Trophoblast cell (in vitro differentiated cells and primary cell): ENCODE results near the gene FBXO10.

Experiments
- DNase-seq, 2 donors: peaks; one replicate each; pipeline ENCODE4 v3.0.0-alpha.2; 2016
- H2AFZ ChIP-seq: 2 replicates; pipeline ENCODE4 v1.6.1; 2013; ENCODE audit warnings: low read length, moderate library complexity, mild to moderate bottlenecking; ENCODE audit not compliant: insufficient read depth, poor library complexity
- H2AK5ac ChIP-seq: 2 replicates; pipeline ENCODE4 v1.6.1; 2013; ENCODE audit warnings: mild to moderate bottlenecking, low read length
- H2BK120ac ChIP-seq: 2 replicates; pipeline ENCODE4 v1.6.1; 2013; ENCODE audit warnings: low read length, mild to moderate bottlenecking, moderate library complexity; ENCODE audit not compliant: insufficient read depth, poor library complexity
- H2BK12ac ChIP-seq: 2 replicates; pipeline ENCODE4 v1.6.1; 2013; ENCODE audit warnings: mild to moderate bottlenecking, low read length, moderate library complexity
- H2BK5ac ChIP-seq: 2 replicates; pipeline ENCODE4 v1.6.1; 2013; ENCODE audit warnings: low read length, low read depth, moderate library complexity, mild to moderate bottlenecking; ENCODE audit not compliant: poor library complexity
- H3K14ac ChIP-seq: 2 replicates; pipeline ENCODE4 v1.6.1; 2013; ENCODE audit warnings: mild to moderate bottlenecking, low read length
- H3K18ac ChIP-seq: 2 replicates; pipeline ENCODE4 v1.6.1; 2013; ENCODE audit warnings: mild to moderate bottlenecking, low read length
- H3K23ac ChIP-seq: 2 replicates; pipeline ENCODE4 v1.6.1; 2013; ENCODE audit warnings: low read length
- H3K27ac ChIP-seq: 2 replicates; pipeline ENCODE4 v1.5.1; 2013; ENCODE audit warnings: low read depth, mild to moderate bottlenecking, inconsistent platforms, low read length, moderate library complexity
- H3K27me3 ChIP-seq: 2 replicates; pipeline ENCODE4 v1.6.1; 2013; ENCODE audit warnings: inconsistent platforms, mild to moderate bottlenecking, low read length, moderate library complexity; ENCODE audit not compliant: insufficient read depth
- H3K36me3 ChIP-seq, 2 experiments: 1 replicate in 1 of 2; 2 replicates in 1 of 2; pipeline ENCODE4 v1.6.1; 2013; ENCODE audit warnings: low read length in 2 of 2, mild to moderate bottlenecking in 2 of 2, moderate library complexity in 1 of 2; ENCODE audit not compliant: insufficient read depth in 2 of 2, control insufficient read depth in 1 of 2
- H3K4ac ChIP-seq: 2 replicates; pipeline ENCODE4 v1.6.1; 2013; ENCODE audit warnings: low read depth, mild to moderate bottlenecking, low read length, moderate library complexity
- H3K4me1 ChIP-seq, 2 experiments: 1 replicate in 1 of 2; 2 replicates in 1 of 2; pipeline ENCODE4 v1.6.1; 2013; ENCODE audit warnings: low read length in 2 of 2, mild to moderate bottlenecking in 2 of 2, moderate library complexity in 1 of 2; ENCODE audit not compliant: insufficient read depth in 2 of 2, control insufficient read depth in 1 of 2
- H3K4me2 ChIP-seq: 2 replicates; pipeline ENCODE4 v1.6.1; 2013; ENCODE audit warnings: inconsistent platforms, mild to moderate bottlenecking, low read length, moderate library complexity
- H3K4me3 ChIP-seq: 2 replicates; pipeline ENCODE4 v1.5.1; 2013; ENCODE audit warnings: mild to moderate bottlenecking, low read depth, low read length, inconsistent platforms
- H3K79me1 ChIP-seq: one replicate; pipeline ENCODE4 v1.6.1; 2013; ENCODE audit warnings: low read length
- H3K79me2 ChIP-seq: 2 replicates; pipeline ENCODE4 v1.6.1; 2013; ENCODE audit warnings: low read length, mild to moderate bottlenecking; ENCODE audit not compliant: control insufficient read depth, insufficient read depth, poor library complexity
- H3K9ac ChIP-seq: 2 replicates; pipeline ENCODE4 v1.6.1; 2013; ENCODE audit warnings: mild to moderate bottlenecking, low read length
- H3K9me3 ChIP-seq: 2 replicates; pipeline ENCODE4 v1.6.1; 2013; ENCODE audit warnings: low read depth, mild to moderate bottlenecking, control low read depth, inconsistent platforms, low read length; ENCODE audit not compliant: insufficient read depth
- H4K12ac ChIP-seq: 2 replicates; pipeline ENCODE4 v1.6.1; 2013; ENCODE audit warnings: low read depth, mild to moderate bottlenecking, low read length, moderate library complexity
- H4K8ac ChIP-seq: 2 replicates; pipeline ENCODE4 v1.6.1; 2013; ENCODE audit warnings: low read depth, mild to moderate bottlenecking, low read length, moderate library complexity
- H4K91ac ChIP-seq: one replicate; pipeline ENCODE4 v1.6.1; 2013; ENCODE audit warnings: low read depth, mild to moderate bottlenecking, low read length, moderate library complexity
- WGBS: extraction: QIAGEN DNeasy Blood & Tissue Kit; methylation state at CpG from one replicate; pipeline ENCODE4 v1.1.7; 2013; ENCODE audit warnings: missing lambda C conversion rate; ENCODE audit not compliant: insufficient read length, insufficient coverage; ENCODE audit errors: extremely low coverage; 5-methylcytosine and 5-hydroxymethylcytosine counted together

Gene FBXO10

GRCh38 chr9:37559125-37559524 lies 17.1 kb downstream of the FBXO10 start:
- H2BK12ac ChIP-seq: no peak overlapping the region
- no peak for DNase-seq
- H3K79me2 ChIP-seq: no peaks in the 10 kb centered on the region
- H3K18ac ChIP-seq: no peak overlapping the region
- no peak overlapping the region for H2BK120ac ChIP-seq
- H3K9ac ChIP-seq: no peak overlapping the region
- no CpG with 5 or more reads among the region's 1 CpG for WGBS
- no peak overlapping the region for H3K4ac ChIP-seq
- no peak overlapping the region for H3K14ac ChIP-seq
- H3K4me2 ChIP-seq: no peak overlapping the region
- H2AFZ ChIP-seq: no peak overlapping the region
- H3K79me1 ChIP-seq: no peaks in the 10 kb centered on the region
- no peak overlapping the region for H3K4me3 ChIP-seq
- no peaks in the 10 kb centered on the region for H3K4me1 ChIP-seq
- H4K91ac ChIP-seq: no peak overlapping the region
- no peak overlapping the region for H2AK5ac ChIP-seq
- peaks cover 4% of the 10 kb centered on the region for H3K9me3 ChIP-seq
- H4K12ac ChIP-seq: no peak overlapping the region
- H2BK5ac ChIP-seq: no peak overlapping the region
- no peak overlapping the region for H4K8ac ChIP-seq
- H3K27me3 ChIP-seq: no peaks in the 10 kb centered on the region
- H3K23ac ChIP-seq: no peak overlapping the region
- H3K36me3 ChIP-seq: peaks cover 2 to 3% of the 10 kb centered on the region in 2 experiments
- no peak overlapping the region for H3K27ac ChIP-seq

GRCh38 chr9:37555786-37556185 lies 20.4 kb downstream of the FBXO10 start:
- Histone ChIP-seq H3K4ac (no peak overlapping the region), H3K79me1 (no peaks in the 10 kb centered on the region), H4K8ac (no peak overlapping the region), H3K23ac (no peak overlapping the region), H2BK5ac (no peak overlapping the region), H3K9me3 (no peaks in the 10 kb centered on the region), H3K14ac (no peak overlapping the region), H3K4me2 (no peak overlapping the region), H2BK12ac (no peak overlapping the region), H3K4me3 (no peak overlapping the region), H3K79me2 (no peaks in the 10 kb centered on the region), H2BK120ac (no peak overlapping the region), H4K12ac (no peak overlapping the region), H3K36me3 (no peaks in the 10 kb centered on the region), H2AK5ac (no peak overlapping the region), H3K18ac (no peak overlapping the region), H4K91ac (no peak overlapping the region), H2AFZ (no peak overlapping the region), H3K9ac (no peak overlapping the region), H3K27ac (no peak overlapping the region), H3K4me1 (no peaks in the 10 kb centered on the region), H3K27me3 (no peaks in the 10 kb centered on the region)
- no peak for DNase-seq

- WGBS: no CpG with 5 or more reads among the region's 3 CpGs
- no peak overlapping the region for H2AK5ac ChIP-seq
- H3K4me2 ChIP-seq: no peak overlapping the region
- H3K14ac ChIP-seq: no peak overlapping the region
- H3K23ac ChIP-seq: no peak overlapping the region
- H3K18ac ChIP-seq: no peak overlapping the region
- no peaks in the 10 kb centered on the region for H3K79me1 ChIP-seq
- H3K36me3 ChIP-seq: no peaks in the 10 kb centered on the region
- no peak overlapping the region for H2AFZ ChIP-seq
- H3K4me3 ChIP-seq: no peak overlapping the region
- no peak overlapping the region for H2BK12ac ChIP-seq
- H4K91ac ChIP-seq: no peak overlapping the region
- DNase-seq: no peak
- no peak overlapping the region for H3K4ac ChIP-seq
- no peak overlapping the region for H3K27ac ChIP-seq
- H3K79me2 ChIP-seq: no peaks in the 10 kb centered on the region
- H3K4me1 ChIP-seq: no peaks in the 10 kb centered on the region
- H2BK5ac ChIP-seq: no peak overlapping the region
- H4K8ac ChIP-seq: no peak overlapping the region
- H3K9me3 ChIP-seq: no peaks in the 10 kb centered on the region
- no peak overlapping the region for H4K12ac ChIP-seq
- H3K9ac ChIP-seq: no peak overlapping the region
- no peak overlapping the region for H2BK120ac ChIP-seq
- no peaks in the 10 kb centered on the region for H3K27me3 ChIP-seq
Observed at GRCh38 chr9:37554318-37554717, 21.9 kb downstream of the FBXO10 start.

- Histone ChIP-seq H3K4me2 (no peak overlapping the region), H3K79me2 (no peaks in the 10 kb centered on the region), H3K14ac (no peak overlapping the region), H2BK12ac (no peak overlapping the region), H3K36me3 (no peaks in the 10 kb centered on the region), H3K9ac (no peak overlapping the region), H3K23ac (no peak overlapping the region), H2AK5ac (no peak overlapping the region), H3K4ac (no peak overlapping the region), H3K27ac (no peak overlapping the region), H3K79me1 (no peaks in the 10 kb centered on the region), H4K8ac (no peak overlapping the region), H2BK120ac (no peak overlapping the region), H3K27me3 (no peaks in the 10 kb centered on the region), H4K12ac (no peak overlapping the region), H3K4me3 (no peak overlapping the region), H2AFZ (no peak overlapping the region), H3K18ac (no peak overlapping the region), H4K91ac (no peak overlapping the region), H3K9me3 (no peaks in the 10 kb centered on the region), H2BK5ac (no peak overlapping the region), H3K4me1 (no peaks in the 10 kb centered on the region)
- no peak for DNase-seq
- WGBS: no CpG with 5 or more reads among the region's 2 CpGs
Observed at GRCh38 chr9:37551888-37552287, 24.3 kb downstream of the FBXO10 start.
